Measurements from ENCODE around the gene SNRPA. TPM values are rescaled to one million over a fixed set of nuclear protein-coding genes. Genes with fewer than 3 reads are reported as not detected.

The SNRPA gene
- total RNA-seq, 2 experiments from 2014 or later: 214 to 315 TPM

- Histone ChIP-seq H3K36me3 (ENCODE audit: insufficient read depth, low read length) (peaks cover 27% of the 10 kb centered on the region; the same call in 1 of the 2 replicates), H3K27ac (ENCODE audit: low read depth, low read length, poor library complexity, severe bottlenecking) (peak overlapping the region; percentile 57), H3K4me1 (ENCODE audit: insufficient read depth, low read length, poor library complexity, severe bottlenecking) (peaks cover 53% of the 10 kb centered on the region), H3K79me2 (ENCODE audit: insufficient read depth, low read depth, low read length) (peaks cover 38% of the 10 kb centered on the region), H4K20me1 (ENCODE audit: insufficient read depth, low read length) (peaks cover 9% of the 10 kb centered on the region; the same call in 1 of the 2 replicates), H3K4me3 (ENCODE audit: low read depth, low read length, poor library complexity, severe bottlenecking) (peak overlapping the region; percentile 62), H3K4me2 (ENCODE audit: low read length) (peak overlapping the region; percentile 72), H3K9me3 (ENCODE audit: low read length) (no peaks in the 10 kb centered on the region), H2AFZ (ENCODE audit: low read length) (peak overlapping the region; percentile 53; the same call in 1 of the 2 replicates), H3K9me2 (ENCODE audit: insufficient read depth, low read length) (no peaks in the 10 kb centered on the region)
- ChIA-PET CTCF (ENCODE audit: unreplicated experiment) (no interaction called here), POLR2A (interaction anchor here (0.7 to 1.9 kb wide), 3 partner anchors 20 to 45 kb away, joined by 3 to 14 read pairs (median 3); partner anchors contain the start of gene RAB4B)
- peak; percentile 65 for DNase-seq (ENCODE audit: low spot score)
- no peak for TF ChIP-seq EZH2phosphoT487 (IDR thresholded peaks at IDR 0.05; ENCODE audit: borderline replicate concordance, low read depth, low read length)
- TF ChIP-seq CTCF (conservative IDR thresholded peaks at IDR 0.05; ENCODE audit: low read length): peak; percentile 63
- no TSS peak for BruUV-seq (replicated peaks)
- intact Hi-C loops (cut with micrococcal nuclease; ENCODE audit: unreplicated experiment): loop anchor here (2.0 to 5.0 kb wide), 3 partner anchors 47 to 464 kb away; partner anchors contain the start of genes ACTMAP, COQ8B, HNRNPUL1 and ITPKC
Observed at GRCh38 chr19:40797963-40798682, 47.1 kb downstream of the SNRPA start.

- intact Hi-C loops (cut with micrococcal nuclease; ENCODE audit: unreplicated experiment): loop anchor here (1.0 to 5.0 kb wide), 4 partner anchors 22 to 463 kb away; partner anchors contain the start of genes ACTMAP, COQ8B, HNRNPUL1 and ITPKC
- no peaks in the 10 kb centered on the region for H3K9me3 ChIP-seq (ENCODE audit: low read length)
- DNase-seq (ENCODE audit: low spot score): peak; percentile 100
- peaks cover 58% of the 10 kb centered on the region for H3K4me1 ChIP-seq (ENCODE audit: insufficient read depth, low read length, poor library complexity, severe bottlenecking)
- no TSS peak for BruUV-seq (replicated peaks)
- peak within 1 kb of the TSS; percentile 65 for H3K27ac ChIP-seq (ENCODE audit: low read depth, low read length, poor library complexity, severe bottlenecking)
- peak within 1 kb of the TSS; percentile 99 for H3K4me3 ChIP-seq (ENCODE audit: low read depth, low read length, poor library complexity, severe bottlenecking)
- ChIA-PET POLR2A (interaction anchor here (0.6 to 1.9 kb wide), 4 partner anchors 12 to 46 kb away, joined by 3 to 14 read pairs (median 3); partner anchors contain the start of gene RAB4B), CTCF (ENCODE audit: unreplicated experiment) (interaction anchor here (0.6 kb wide), 1 partner anchor 21 kb away, joined by 3 read pairs; the partner anchor contains the start of gene RAB4B)
- TF ChIP-seq EZH2phosphoT487 (IDR thresholded peaks at IDR 0.05; ENCODE audit: borderline replicate concordance, low read depth, low read length) (no peak), CTCF (conservative IDR thresholded peaks at IDR 0.05; ENCODE audit: low read length) (no peak)
- H2AFZ ChIP-seq (ENCODE audit: low read length): peak within 1 kb of the TSS; percentile 53; the same call in 1 of the 2 replicates
- H3K9me2 ChIP-seq (ENCODE audit: insufficient read depth, low read length): no peaks in the 10 kb centered on the region
- peaks cover 14% of the 10 kb centered on the region; the same call in 1 of the 2 replicates for H4K20me1 ChIP-seq (ENCODE audit: insufficient read depth, low read length)
- peaks cover 35% of the 10 kb centered on the region; the same call in 1 of the 2 replicates for H3K36me3 ChIP-seq (ENCODE audit: insufficient read depth, low read length)
- peaks cover 45% of the 10 kb centered on the region for H3K79me2 ChIP-seq (ENCODE audit: insufficient read depth, low read depth, low read length)
- peak within 1 kb of the TSS; percentile 97 for H3K4me2 ChIP-seq (ENCODE audit: low read length)
Observed at GRCh38 chr19:40798683-40799557, 47.9 kb downstream of the SNRPA start, which contains the start of gene EGLN2. EGLN2 (plus strand) TSS chr19:40799191; CDS start chr19:40800573, 1,382 bp downstream.

Measured in OCI-LY7 (cell line).